Fibroblast of lung (primary cell): ENCODE data around the gene APBA2. TPM values are rescaled to one million over a fixed set of nuclear protein-coding genes. Genes with fewer than 3 reads are reported as not detected.

Source experiments
- DNase-seq, 2 donors: peaks; one replicate each; pipeline versions ENCODE4 v3.0.0 to v3.0.0-alpha.2; 2010; ENCODE audit warnings: low read depth in 2 of 2
- H2AFZ ChIP-seq: 2 replicates; pipeline ENCODE4 v1.5.1; 2012; ENCODE audit warnings: low read length, control low read depth, inconsistent platforms
- H3K27ac ChIP-seq: 2 replicates; pipeline ENCODE4 v1.5.1; 2011; ENCODE audit warnings: low read length, control low read depth; ENCODE audit not compliant: insufficient read depth
- H3K27me3 ChIP-seq: 2 replicates; pipeline ENCODE4 v1.5.1; 2011; ENCODE audit warnings: mild to moderate bottlenecking, low read length; ENCODE audit not compliant: control insufficient read depth, insufficient read depth
- H3K36me3 ChIP-seq: 2 replicates; pipeline ENCODE4 v1.5.1; 2011; ENCODE audit warnings: low read length; ENCODE audit not compliant: control insufficient read depth, insufficient read depth
- H3K4me1 ChIP-seq: 2 replicates; pipeline ENCODE4 v1.5.1; 2011; ENCODE audit warnings: low read length; ENCODE audit not compliant: control insufficient read depth, insufficient read depth; ENCODE audit errors: extremely low read depth
- H3K4me2 ChIP-seq: 2 replicates; pipeline ENCODE4 v1.5.1; 2011; ENCODE audit warnings: low read length, control low read depth; ENCODE audit not compliant: insufficient read depth; ENCODE audit errors: extremely low read depth
- H3K4me3 ChIP-seq, 4 experiments: fragments of 200-600 bp in 1 of 4; sonication (generic) in 1 of 4; replicated peaks in 1 of 4; 2 replicates each; pipeline ENCODE4 v1.5.1; 2011 to 2016; ENCODE audit warnings: low read length in 4 of 4, low read depth in 3 of 4, mild to moderate bottlenecking in 3 of 4, control low read depth in 2 of 4, inconsistent platforms in 1 of 4, mixed read lengths in 1 of 4; ENCODE audit not compliant: insufficient read depth in 1 of 4; ENCODE audit errors: control extremely low read depth in 1 of 4
- H3K79me2 ChIP-seq: 2 replicates; pipeline ENCODE4 v1.5.1; 2012; ENCODE audit warnings: mild to moderate bottlenecking, low read length, inconsistent platforms; ENCODE audit not compliant: control insufficient read depth, insufficient read depth
- H3K9ac ChIP-seq: 2 replicates; pipeline ENCODE4 v1.5.1; 2011; ENCODE audit warnings: mild to moderate bottlenecking, low read length, control low read depth; ENCODE audit not compliant: insufficient read depth
- H3K9me3 ChIP-seq: 2 replicates; pipeline ENCODE4 v1.5.1; 2012; ENCODE audit warnings: low read depth, low read length; ENCODE audit not compliant: control insufficient read depth, insufficient read depth
- H4K20me1 ChIP-seq: 2 replicates; pipeline ENCODE4 v1.5.1; 2011; ENCODE audit warnings: low read length; ENCODE audit not compliant: control insufficient read depth, insufficient read depth; ENCODE audit errors: extremely low read depth
- CTCF ChIP-seq, 2 donors: IDR thresholded peaks in 1 of 2; conservative IDR thresholded peaks in 1 of 2; 1 replicate in 1 of 2; 2 replicates in 1 of 2; pipeline ENCODE4 v1.5.1; 2011 to 2012; ENCODE audit warnings: low read length in 2 of 2, control low read depth in 1 of 2, inconsistent platforms in 1 of 2, low read depth in 1 of 2, mild to moderate bottlenecking in 1 of 2
- EZH2 ChIP-seq: IDR thresholded peaks from 2 replicates; pipeline ENCODE4 v1.5.1; 2012; ENCODE audit warnings: low read length, control low read depth, mild to moderate bottlenecking; ENCODE audit errors: missing control alignments
- polyA plus RNA-seq, 2 donors: library from polyadenylated mRNA; depleted of rRNA in 1 of 2; stranded (reverse) in 1 of 2; unstranded in 1 of 2; fragments of >200 nt; gene quantifications; 2 replicates each; pipeline ENCODE4 v1.2.1, GENCODE V29; 2011 to 2012; ENCODE audit warnings: missing spikeins in 1 of 2
- total RNA-seq: library from RNA; depleted of rRNA; stranded (reverse); fragments of >200 nt; gene quantifications from 2 replicates; pipeline ENCODE4 v1.2.1, GENCODE V29; 2014

Gene APBA2
- total and polyA plus RNA-seq, 2 donors (not counting 1 experiment from before 2014, with no cell fraction given), result 9.5 to 20.3 TPM

GRCh38 chr15:29121369-29121656 lies 235.5 kb downstream of the APBA2 start:
- no peak for DNase-seq
- Histone ChIP-seq H3K79me2 (no peaks in the 10 kb centered on the region), H3K4me3 (no peak overlapping the region), H3K4me2 (no peak overlapping the region), H4K20me1 (no peaks in the 10 kb centered on the region), H2AFZ (no peak overlapping the region), H3K27ac (no peak overlapping the region), H3K9me3 (no peaks in the 10 kb centered on the region), H3K36me3 (no peaks in the 10 kb centered on the region), H3K27me3 (no peaks in the 10 kb centered on the region), H3K4me1 (no peaks in the 10 kb centered on the region), H3K9ac (no peak overlapping the region)
- no peak for TF ChIP-seq CTCF (conservative IDR thresholded peaks at IDR 0.05 in 1 of 2, IDR thresholded peaks at IDR 0.05 in 1 of 2; ENCODE audit: low read depth in 1 of 2, low read length in 2 of 2)
- TF ChIP-seq EZH2, result no peak

GRCh38 chr15:29121907-29122306 lies 236.1 kb downstream of the APBA2 start:
- H3K4me3 ChIP-seq, result no peak overlapping the region

GRCh38 chr15:29122506-29122905 lies 236.7 kb downstream of the APBA2 start:
- no peak overlapping the region for H3K27ac ChIP-seq
- H3K9me3 ChIP-seq, result no peaks in the 10 kb centered on the region
- H3K4me1 ChIP-seq, result no peaks in the 10 kb centered on the region
- no peak overlapping the region for H3K9ac ChIP-seq
- H3K4me2 ChIP-seq, result no peak overlapping the region
- no peak for TF ChIP-seq CTCF (conservative IDR thresholded peaks at IDR 0.05 in 1 of 2, IDR thresholded peaks at IDR 0.05 in 1 of 2; ENCODE audit: low read depth in 1 of 2, low read length in 2 of 2)
- TF ChIP-seq EZH2, result no peak
- H4K20me1 ChIP-seq, result no peaks in the 10 kb centered on the region
- H2AFZ ChIP-seq, result no peak overlapping the region
- no peaks in the 10 kb centered on the region for H3K36me3 ChIP-seq
- no peak for DNase-seq
- H3K27me3 ChIP-seq, result no peaks in the 10 kb centered on the region
- no peaks in the 10 kb centered on the region for H3K79me2 ChIP-seq
- no peak overlapping the region for H3K4me3 ChIP-seq

More at GRCh38 chr15:29121907-29122306, 236.1 kb downstream of the APBA2 start:
- H3K9me3 ChIP-seq, result no peaks in the 10 kb centered on the region
- no peaks in the 10 kb centered on the region for H3K79me2 ChIP-seq
- TF ChIP-seq CTCF (conservative IDR thresholded peaks at IDR 0.05 in 1 of 2, IDR thresholded peaks at IDR 0.05 in 1 of 2; ENCODE audit: low read depth in 1 of 2, low read length in 2 of 2) (no peak), EZH2 (no peak)
- H3K4me2 ChIP-seq, result no peak overlapping the region
- no peak overlapping the region for H3K9ac ChIP-seq
- H3K36me3 ChIP-seq, result no peaks in the 10 kb centered on the region
- H3K27me3 ChIP-seq, result no peaks in the 10 kb centered on the region
- H3K27ac ChIP-seq, result no peak overlapping the region
- no peaks in the 10 kb centered on the region for H4K20me1 ChIP-seq
- no peaks in the 10 kb centered on the region for H3K4me1 ChIP-seq
- no peak overlapping the region for H2AFZ ChIP-seq
- no peak for DNase-seq
